ENCODE measurements around the gene ASAP3.

The ASAP3 gene

DNA sequence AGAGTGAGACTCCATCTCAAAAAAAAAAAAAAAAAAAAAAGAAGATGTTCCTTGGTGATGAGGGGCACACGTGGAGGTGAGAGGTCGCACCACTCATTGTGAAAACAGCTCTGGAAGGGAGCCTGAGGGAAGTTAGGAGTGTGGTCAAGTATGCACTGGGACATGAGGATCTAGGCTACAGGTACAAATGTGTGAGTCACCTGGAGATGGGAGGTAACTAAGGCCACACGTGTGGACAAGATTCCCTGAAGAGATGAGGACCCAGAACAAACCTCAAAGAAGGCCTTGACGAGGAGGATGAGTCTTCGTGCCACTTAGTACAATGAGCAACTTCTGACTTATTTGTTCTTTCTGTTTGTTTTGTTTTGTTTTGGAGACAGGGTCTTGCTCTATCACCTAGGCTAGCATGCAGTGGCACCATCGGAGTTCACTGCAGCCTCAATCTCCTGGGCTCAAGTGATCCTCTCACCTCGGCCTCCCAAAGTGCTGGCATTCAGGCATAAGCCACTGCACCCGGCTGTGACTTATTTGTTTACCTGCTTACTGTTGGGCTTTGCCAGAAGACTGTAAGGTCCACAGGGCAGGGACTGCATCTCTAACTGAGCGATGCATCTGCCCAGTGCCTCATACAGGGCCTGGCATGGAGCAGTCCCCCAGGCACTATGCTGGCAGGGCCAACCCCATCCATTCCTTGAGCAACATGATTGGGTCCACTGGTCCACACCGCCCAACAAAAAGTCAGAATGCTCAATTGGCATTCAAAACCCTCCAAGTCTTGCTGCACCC is 6.4 kb downstream of the ASAP3 start:
- no peak for DNase-seq (ENCODE audit: low spot score)

DNA sequence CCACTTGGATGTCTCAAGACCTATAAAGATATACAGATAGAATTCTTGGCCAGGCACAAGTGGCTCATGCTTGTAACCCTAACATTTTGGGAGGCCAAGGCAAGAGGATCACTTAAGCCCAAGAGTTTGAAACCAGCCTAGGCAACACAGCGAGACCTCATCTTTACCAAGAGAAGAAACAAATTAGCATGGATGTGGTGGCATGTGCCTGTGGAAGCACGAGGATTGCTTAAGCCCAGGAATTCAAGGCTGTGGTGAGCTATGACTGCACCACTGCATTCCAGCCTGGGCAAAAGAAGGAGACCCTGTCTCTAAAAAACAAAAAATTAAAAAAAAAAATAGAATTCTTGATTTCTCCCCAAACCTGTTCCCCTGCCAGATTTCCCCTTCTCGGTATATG is 8.3 kb downstream of the ASAP3 start:
- no peak for DNase-seq (ENCODE audit: low spot score)

DNA sequence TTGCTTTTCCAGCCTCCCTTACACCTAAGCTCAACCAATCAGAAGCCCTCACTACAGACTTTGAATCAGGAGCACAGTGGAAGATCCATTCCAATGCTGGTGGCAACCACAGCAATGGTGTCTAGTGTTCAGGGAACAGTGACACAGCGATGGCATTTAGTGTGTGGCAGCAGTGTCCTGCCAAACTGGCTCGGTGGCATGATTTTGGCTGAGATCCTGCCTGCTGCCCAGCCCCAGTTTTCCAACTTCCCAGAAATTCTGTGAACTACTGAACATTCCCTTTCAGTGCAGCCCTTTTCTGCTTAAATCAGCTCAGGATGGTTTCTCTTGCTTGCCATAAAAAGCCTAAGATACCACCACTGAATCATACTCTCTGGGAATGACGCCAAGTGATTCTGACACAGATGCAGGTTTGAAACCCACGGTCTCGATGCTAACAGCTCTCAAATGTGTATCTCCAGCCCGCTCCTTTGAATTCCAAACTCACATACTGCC is 8.8 kb downstream of the ASAP3 start:
- no peak for DNase-seq (ENCODE audit: low spot score)

DNA sequence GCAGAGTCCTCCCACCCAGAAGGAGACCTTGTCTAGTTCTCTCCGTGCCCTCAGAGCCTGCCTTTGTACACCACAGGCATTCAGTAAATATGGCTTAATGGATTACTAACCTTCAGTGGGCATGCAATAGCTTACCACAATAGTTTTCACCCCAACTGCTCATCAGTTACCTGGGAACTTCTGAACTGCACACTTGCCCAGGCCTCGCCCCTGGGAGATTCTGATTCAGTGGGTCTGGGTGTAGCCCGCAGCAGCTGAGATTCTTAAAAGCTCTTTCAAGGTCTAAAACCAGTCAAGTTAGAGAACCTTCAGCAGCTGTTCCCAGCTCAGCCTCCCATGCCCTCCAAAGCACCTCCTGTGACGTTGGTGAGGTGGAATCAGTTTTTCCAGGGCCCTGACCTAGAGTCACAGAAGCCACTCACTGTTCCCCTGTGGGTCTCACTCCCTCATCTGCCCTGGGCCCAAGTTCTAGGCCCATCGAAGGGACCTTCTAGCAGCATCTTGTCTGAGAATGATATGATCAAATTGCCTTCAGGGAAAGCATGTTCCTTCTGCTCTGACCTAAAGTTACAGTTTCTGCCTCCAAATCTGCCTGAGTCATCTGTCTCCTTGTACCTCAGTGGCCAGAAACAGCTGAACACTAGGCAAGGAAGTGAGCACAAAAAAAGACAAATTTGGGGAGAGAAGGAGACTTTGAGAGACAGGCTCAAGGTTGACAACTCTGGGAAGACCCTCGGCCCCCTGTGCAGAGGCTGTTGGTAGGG is 10.8 kb downstream of the ASAP3 start:
- no peak for DNase-seq (ENCODE audit: low spot score)

DNA sequence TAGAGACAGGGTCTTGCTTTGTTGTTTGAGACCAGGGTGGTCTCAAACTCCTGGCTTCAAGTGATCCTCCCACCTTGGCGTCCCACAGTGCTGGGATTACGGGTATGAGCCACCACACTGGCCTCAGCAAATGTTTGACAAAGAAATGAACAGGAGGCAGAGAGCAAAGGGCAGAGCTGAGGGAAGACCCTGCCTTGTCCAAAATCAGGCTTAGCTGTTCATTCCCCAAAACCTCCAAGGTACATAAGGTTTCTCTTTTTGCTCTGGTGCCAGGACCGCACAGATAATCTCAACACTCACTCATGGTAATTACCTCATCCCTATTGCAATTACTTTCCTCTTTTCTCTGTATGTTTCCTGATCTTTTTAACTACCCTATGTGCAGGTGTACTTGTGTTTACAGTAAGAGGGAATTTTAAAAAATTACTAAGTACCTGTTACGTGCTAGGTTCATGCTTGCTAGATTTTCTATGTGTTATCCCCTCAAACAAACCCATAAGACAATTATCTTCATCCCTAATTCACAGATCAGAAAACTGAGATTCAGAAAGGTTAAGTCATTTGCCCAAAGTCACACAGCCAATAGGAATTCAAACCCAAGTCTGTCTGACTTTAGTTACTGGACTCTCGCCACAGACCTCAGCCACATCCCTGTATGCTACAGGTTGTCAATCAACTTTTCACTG is 11.5 kb downstream of the ASAP3 start:
- no peak for DNase-seq (ENCODE audit: low spot score)

DNA sequence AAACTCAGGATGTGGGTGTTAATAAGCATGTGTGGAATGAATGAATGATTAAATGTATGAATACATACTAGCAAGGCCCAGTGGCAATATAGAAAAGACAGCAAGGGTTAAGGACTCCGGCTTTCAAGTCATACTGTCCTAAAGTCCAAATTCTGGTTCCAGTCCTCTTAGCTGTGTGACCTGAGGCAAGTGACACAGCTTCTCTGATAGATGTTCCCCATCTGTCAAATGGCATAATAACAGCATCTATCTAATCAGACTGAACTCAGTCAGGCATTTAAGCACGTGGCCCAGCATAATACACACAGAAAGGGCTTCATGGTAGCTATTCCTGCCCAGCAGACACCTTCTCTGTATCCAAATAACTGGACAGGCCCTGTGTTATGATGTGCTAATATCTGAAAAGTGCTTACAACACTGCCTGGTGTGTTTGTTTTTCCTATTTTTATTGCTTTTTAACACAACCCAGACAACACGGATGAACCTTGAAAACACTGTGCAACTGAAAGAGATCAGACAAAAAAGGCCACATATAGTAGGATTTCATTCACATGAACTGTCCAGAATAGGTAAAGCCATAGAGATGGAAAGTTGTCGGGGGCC is 12.4 kb downstream of the ASAP3 start:
- DNase-seq (ENCODE audit: low spot score): no peak

DNA sequence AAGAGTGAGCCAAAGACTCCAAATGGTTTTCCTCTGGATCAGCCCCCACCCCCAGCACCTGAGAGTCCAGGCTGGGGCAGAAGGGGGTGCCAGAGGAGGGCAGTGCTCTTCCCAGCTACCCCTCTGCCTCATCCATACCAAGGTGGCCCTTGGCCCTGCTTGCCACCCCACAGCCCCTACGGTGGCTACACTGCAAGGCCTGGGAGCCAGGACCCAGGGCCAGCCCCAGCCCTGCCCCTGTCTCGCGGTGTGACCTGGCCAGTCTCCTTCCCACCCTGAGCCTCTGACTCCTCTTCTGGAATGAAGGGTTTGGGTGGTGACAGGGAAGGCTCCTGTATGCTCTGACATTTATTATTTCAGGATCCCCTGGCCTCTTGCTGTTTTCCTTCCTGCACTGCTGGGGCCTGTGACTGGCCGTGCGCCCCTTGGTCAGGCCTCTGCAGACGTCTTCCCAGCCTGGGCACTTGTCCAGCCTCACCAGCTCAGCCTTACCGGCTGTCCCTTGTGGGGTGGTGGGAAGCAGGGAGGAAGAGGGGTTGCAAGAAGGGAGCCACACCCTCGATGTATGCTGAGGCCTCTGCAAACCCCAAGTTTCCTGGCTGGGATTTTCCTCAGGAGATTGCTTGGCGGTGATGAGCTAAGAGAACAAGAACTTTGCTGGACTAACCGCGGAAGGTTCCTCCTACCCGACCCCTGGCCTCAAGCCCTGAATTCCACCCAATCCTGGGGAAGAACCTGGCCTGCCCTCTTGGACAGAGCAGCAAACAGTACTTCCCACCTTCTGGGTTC is 13.5 kb downstream of the ASAP3 start:
- DNase-seq (ENCODE audit: low spot score): no peak

DNA sequence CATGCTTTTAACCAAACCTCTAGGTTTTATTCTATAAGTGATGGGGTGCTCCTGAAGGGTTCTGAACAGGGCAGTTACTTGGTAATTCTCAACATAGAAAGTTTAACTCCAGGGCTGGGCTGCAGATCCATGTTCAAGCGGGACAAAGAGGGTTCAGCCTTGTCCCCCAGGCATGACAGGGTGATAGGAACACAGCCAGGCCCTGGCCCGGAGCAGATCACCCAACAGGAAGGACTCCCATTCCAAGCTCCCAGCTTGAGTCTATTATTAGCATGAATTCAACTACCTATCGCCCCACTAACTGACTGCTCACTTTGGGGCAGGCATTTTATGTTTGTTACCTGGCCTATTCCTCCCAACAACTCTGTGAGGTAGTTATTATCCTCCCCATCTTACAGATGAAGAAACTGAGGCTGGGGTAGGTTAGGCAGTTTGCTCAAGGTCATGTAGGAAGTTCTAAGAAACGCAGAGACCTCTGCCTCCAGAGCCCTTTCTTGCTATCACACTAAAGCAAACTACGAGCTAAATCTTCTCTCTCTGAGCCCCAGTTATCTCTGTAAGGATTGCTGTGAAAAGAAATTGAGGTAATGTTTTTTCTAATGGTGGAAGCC is 14.5 kb downstream of the ASAP3 start:
- no peak for DNase-seq (ENCODE audit: low spot score)

DNA sequence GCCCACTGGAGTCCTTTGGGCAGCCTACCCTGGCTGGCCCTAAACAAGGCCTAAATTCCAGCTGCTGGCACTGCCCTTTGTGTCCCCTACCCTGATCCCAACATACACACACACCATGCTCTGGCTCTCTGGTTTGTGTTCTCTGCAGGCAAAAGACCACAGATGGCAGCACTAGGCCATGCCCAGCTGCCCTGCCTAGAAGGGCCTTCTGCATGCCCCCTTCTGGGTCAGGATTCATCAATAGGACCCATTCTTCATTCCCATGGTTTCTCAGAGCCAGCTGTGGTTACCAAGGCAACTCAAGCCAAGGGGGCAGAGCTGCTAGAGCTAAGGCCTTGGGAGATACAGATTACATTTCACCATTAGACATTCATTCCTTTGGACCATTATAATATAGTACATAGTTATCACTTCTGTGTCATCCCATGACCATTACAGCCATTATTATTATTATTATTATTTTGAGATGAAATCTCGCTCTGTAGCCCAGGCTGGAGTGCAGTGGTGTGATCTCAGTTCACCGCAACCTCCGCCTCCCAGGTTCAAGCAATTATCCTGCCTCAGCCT is 17.5 kb downstream of the ASAP3 start:
- DNase-seq (ENCODE audit: low spot score): no peak

DNA sequence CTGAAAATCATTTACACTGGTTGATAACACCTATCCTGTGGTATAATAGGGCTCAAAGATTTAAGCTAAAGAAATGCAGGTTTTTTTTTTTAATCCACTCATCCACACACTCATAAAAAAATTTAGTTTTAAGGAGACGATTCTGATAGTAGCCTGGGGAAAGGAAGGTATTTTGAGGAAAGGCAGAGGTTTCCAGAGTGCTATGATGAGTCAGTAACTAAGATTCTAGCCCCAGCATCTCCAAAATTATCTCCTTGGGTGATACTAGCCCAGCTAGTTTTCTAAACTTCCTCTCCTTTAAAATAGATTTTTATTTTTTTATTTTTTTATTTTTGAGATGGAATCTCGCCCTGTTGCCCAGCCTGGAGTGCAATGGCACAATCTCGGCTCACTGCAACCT is 20.7 kb downstream of the ASAP3 start:
- DNase-seq (ENCODE audit: low spot score): no peak

DNA sequence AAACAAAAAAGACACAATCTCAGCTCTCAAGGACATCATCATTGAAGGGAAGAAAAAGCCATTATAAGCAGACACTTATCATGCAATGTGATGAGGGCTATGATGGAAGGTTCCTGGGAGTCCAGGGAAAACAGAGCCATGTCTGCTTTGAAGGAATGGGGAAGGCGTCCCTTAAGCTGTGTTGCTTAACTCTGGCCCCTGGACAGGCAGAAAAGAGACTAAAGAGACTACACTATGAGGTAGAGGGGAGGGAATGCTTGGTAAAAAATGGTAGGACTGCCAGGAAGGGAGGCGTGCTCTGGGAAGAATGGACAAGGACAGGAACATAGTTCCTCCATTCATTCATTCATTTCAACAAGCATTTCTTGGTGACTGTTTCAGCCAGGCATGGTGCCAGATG is 21.2 kb downstream of the ASAP3 start:
- no peak for DNase-seq (ENCODE audit: low spot score)

DNA sequence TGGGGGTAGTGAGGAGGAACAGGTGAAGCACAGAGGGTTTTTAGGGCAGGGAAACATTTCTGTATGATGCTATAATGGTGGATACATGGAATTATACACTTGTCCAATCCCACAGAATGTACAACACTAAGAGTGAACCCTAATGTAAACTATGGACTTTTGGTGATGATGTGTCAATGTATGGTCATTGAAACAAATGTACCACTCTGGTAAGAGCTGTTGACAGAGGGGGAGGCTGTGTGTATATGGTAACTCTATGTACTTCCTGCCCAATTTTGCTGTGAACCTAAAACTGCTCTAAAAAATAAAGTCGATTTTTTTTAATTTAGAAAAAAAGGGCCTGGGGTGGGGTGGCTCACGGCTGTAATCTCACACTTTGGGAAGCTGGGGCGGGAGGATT is 22.9 kb downstream of the ASAP3 start:
- no peak for DNase-seq (ENCODE audit: low spot score)

DNA sequence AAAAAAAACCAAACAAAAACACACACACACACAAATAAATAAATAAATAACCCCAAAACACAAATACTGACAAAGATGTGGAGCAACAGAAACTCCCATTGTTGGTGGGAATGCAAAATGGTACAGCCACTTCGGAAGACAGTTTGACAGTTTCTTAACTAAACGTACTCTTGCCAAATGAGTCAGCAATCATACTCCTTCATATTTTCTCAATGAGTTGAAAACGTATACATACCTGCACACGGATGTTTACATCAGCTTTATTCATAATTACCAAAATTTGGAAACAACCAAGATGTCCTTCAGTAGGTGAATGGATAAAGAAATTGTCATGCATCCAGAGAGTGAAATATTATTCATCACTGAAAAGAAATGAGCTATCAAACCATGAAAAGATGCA is 23.5 kb downstream of the ASAP3 start:
- DNase-seq (ENCODE audit: low spot score): no peak

DNA sequence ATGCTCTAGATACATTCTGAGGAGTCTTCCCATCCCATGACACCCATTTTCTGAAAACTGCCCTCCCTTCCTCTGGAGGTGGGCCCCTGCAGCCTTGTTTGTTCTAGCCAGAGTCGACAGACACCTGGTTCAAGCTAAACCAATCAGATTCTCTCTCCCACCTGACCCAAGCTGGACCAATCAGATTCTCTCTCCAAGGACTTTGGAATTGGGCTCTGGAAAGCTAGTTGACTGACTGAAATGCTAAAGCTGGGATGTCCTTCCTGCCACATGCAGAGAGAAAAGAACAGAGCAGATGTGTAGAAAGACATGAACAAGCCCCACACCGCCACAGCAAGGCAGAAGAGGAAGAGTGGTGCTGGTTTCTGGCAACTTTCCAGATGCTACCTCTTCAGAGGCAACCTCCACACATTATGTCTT is 24.6 kb downstream of the ASAP3 start:
- DNase-seq (ENCODE audit: low spot score): no peak

DNA sequence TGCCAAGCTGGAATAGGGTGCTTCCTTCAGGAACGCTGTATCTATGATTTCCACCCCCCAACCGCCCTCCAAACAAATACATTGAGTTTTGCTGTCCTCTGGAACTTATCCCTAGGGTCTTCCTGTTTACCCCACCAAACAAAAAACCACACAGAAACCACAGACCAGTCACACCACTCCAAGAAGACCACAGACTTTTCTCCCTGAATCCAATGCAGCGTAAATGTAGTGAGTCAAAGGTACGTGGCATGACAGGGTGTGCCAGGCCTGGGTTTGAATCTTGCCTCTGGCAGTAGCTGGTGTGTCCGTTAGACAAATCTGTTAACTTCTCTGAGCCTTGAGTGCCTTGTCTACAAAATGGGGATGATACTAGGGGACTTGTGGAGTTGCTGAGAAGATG is 27.8 kb downstream of the ASAP3 start:
- DNase-seq (ENCODE audit: low spot score): no peak

DNA sequence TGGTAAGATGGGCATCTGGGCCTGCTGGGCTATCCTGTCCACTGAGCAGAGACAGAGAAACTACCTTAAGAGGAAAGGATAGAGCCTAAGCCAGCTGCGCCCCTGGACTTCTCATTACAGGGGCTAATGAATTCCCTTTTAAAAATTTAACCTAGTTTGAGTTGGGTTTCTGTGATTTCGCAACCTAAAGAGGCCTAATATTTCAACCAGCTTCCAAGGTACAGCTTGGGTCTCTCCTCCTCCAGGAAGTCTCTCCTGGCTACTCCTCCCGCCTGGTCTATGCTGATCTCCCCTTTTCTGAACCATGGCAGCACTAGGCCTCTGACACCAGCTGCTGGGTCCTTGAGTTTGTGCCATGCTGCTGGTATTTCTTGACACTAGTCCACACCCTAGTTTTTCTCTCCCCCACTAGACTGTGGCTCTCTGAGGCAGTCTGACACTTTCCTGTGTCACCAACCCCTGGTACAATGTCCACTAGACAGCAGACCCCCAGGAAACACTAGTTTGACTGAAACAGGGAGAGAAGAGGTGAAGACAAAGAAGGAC is 30.5 kb downstream of the ASAP3 start:
- DNase-seq (ENCODE audit: low spot score): no peak

DNA sequence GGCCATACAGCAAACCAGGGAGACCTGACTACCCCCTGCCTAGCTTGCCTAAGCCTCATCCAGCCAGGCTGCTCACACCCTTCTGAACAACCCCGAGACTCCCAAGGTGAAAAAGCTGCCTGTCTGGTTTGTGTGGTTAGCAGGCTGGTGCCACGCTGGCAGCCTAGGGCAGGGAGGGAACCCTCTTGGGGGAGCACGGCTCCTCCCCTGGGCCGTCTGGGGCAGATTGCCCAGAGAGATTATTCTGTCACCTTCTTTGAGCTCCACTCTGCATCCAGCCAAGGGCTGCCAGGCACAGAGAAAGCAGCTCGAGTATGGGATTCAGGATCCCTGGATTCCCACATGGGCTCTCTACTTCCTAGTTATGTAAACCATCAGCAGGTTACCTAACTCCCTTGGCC is 32.0 kb downstream of the ASAP3 start:
- DNase-seq (ENCODE audit: low spot score): peak; percentile 41

DNA sequence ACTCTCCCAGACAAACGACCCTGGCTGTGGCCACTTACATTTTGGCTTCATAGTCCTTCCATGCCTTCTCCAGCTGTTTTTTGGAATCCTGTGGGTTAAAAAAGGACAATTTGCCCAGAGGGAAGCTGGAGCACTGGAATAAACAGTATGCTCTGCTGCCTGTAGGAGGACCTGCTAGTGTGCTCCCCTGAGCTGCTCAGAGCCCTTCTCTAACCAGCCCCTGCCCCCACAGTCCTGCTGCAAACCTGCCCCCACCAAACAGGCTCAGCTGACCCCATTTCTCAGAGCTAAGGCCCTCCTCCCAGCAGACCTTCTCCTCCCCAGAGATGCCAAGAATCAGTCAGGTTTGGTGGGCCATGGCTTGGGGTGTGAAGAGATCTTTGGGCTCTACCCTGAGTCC is 32.5 kb downstream of the ASAP3 start:
- DNase-seq (ENCODE audit: low spot score): no peak

DNA sequence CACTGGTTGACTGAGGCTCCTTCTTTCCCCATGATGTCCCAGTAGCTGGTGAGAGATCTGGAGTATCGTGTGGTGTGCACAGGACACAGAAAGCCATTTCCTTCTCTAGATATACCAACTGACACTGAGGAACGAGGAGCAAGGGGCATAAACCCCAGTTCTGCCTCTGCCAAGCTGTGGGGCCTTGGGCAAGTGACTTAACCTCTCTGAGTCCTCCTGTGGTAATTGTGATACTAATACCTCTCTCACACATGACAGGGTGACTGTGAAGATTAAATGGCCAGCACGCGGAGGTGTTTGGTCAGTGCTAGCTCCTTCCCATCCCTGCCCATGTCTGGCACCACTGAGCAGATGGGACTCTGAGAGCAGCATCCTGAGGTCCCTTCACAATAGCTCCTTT is 33.1 kb downstream of the ASAP3 start:
- DNase-seq (ENCODE audit: low spot score): no peak

DNA sequence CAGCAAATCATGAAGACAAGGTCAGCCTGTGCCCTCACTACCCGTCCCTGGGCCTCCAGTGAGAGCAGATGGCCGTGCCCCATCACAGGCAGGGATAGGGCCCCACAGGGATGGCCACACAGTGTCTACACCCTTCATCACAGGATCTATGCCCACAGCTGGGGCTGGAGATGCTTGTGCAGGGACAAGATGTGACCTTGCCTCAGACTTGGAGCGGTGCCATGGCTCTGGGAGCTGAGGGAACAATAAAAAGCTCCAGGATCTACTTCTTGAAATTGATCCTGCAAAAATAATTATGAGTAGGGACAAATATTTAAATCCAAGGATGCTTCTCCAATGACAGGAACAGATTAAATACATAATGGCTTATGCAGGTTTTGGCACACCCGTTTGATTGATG is 34.0 kb downstream of the ASAP3 start:
- DNase-seq (ENCODE audit: low spot score): no peak

DNA sequence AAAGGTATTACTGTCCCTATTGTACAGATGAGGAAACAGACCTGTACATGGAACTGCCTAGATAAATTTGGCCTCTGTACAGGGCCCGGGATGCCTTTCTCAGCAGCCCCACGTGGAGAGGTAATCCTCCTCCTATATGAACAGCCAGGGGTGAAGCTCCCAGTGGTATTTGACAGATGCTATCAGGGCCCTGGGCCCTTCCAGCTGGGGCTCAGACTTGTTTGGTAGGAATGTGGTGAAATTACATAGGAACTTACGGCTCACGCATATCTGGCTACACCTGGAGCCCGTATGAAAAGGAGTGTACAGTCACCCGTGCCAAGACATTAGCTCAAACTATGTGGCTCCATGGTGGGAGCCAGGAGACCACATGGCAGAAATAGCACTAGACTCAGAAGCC is 34.7 kb downstream of the ASAP3 start:
- DNase-seq (ENCODE audit: low spot score): no peak
